Large intestine (tissue), 12 donors: ENCODE measurements around the gene NCKAP5. TPM values are rescaled to one million over a fixed set of nuclear protein-coding genes. Genes with fewer than 3 reads are reported as not detected.

Experiments used
- DNase-seq, 2 donors: peaks; one replicate each; pipeline versions ENCODE4 v3.0.0 to v3.0.0-alpha.2; 2013
- H3K27ac ChIP-seq: one replicate; pipeline ENCODE4 v1.5.1; 2013; ENCODE audit warnings: low read length
- H3K27me3 ChIP-seq: 2 replicates; pipeline ENCODE4 v1.6.1; 2013; ENCODE audit warnings: low read length; ENCODE audit not compliant: control insufficient read depth, insufficient read depth
- H3K36me3 ChIP-seq: 2 replicates; pipeline ENCODE4 v1.6.1; 2013; ENCODE audit warnings: low read length; ENCODE audit not compliant: control insufficient read depth, insufficient read depth
- H3K4me1 ChIP-seq: one replicate; pipeline ENCODE4 v1.6.1; 2013; ENCODE audit warnings: low read length; ENCODE audit not compliant: control insufficient read depth, insufficient read depth
- H3K4me3 ChIP-seq: one replicate; pipeline ENCODE4 v1.5.1; 2013; ENCODE audit warnings: low read length
- H3K9me3 ChIP-seq: one replicate; pipeline ENCODE4 v1.6.1; 2013; ENCODE audit warnings: mild to moderate bottlenecking, low read depth, low read length, moderate library complexity; ENCODE audit not compliant: control insufficient read depth
- WGBS: methylation state at CpG from one replicate; pipeline ENCODE4 v1.1.5; 2013; ENCODE audit warnings: low lambda C conversion rate; ENCODE audit not compliant: insufficient coverage; 5-methylcytosine and 5-hydroxymethylcytosine counted together
- long read RNA-seq, 11 donors: transcript quantifications; one replicate each; lab custom pipeline, GENCODE V29; 2026
- polyA plus RNA-seq: library from polyadenylated mRNA; unstranded; fragments of 120-200 nt; gene quantifications from one replicate; pipeline ENCODE4 v1.2.1, GENCODE V29; 2013

The NCKAP5 gene
- polyA plus RNA-seq: 4.3 TPM
- long read RNA-seq, donor 1: 0 reads
- long read RNA-seq, donor 2: 0 reads
- long read RNA-seq, donor 3: 0 reads
- long read RNA-seq, donor 4: 0 reads
- long read RNA-seq, donor 5: 0 reads
- long read RNA-seq, donor 6: 0 reads
- long read RNA-seq, donor 7: 0 reads
- long read RNA-seq, donor 8: 0 reads
- long read RNA-seq, donor 9: 0 reads
- long read RNA-seq, donor 10: 0 reads
- long read RNA-seq, donor 11: 0 reads

GRCh38 chr2:133568172-133568571, at the start of gene NCKAP5:
Gene NCKAP5 (minus strand): TSS chr2:133568463. CDS start chr2:133517526, 50,937 bp downstream.
- Histone ChIP-seq H3K4me1 (peaks cover 17% of the 10 kb centered on the region), H3K9me3 (no peaks in the 10 kb centered on the region), H3K36me3 (no peaks in the 10 kb centered on the region), H3K27me3 (no peaks in the 10 kb centered on the region), H3K27ac (peak within 1 kb of the TSS; percentile 66), H3K4me3 (peak within 1 kb of the TSS; percentile 30)
- WGBS: no CpG with 5 or more reads among the region's 12 CpGs
- DNase-seq: peak; percentile 86 to 94

- H3K27ac ChIP-seq: no peak overlapping the region
- H3K36me3 ChIP-seq: no peaks in the 10 kb centered on the region
- DNase-seq: no peak
- no peaks in the 10 kb centered on the region for H3K4me1 ChIP-seq
- no peaks in the 10 kb centered on the region for H3K9me3 ChIP-seq
- no peak overlapping the region for H3K4me3 ChIP-seq
- H3K27me3 ChIP-seq: peaks cover 2% of the 10 kb centered on the region
These were observed 41.4 kb upstream of the NCKAP5 start for GRCh38 chr2:133609664-133610063.

- no peak overlapping the region for H3K4me3 ChIP-seq
- H3K36me3 ChIP-seq: no peaks in the 10 kb centered on the region
- H3K9me3 ChIP-seq: no peaks in the 10 kb centered on the region
- no peak overlapping the region for H3K27ac ChIP-seq
- H3K27me3 ChIP-seq: peaks cover 5% of the 10 kb centered on the region
- no CpG with 5 or more reads among the region's 1 CpG for WGBS
- H3K4me1 ChIP-seq: no peaks in the 10 kb centered on the region
- DNase-seq: no peak
These were observed 40.0 kb upstream of the NCKAP5 start for GRCh38 chr2:133608291-133608690.

DNA sequence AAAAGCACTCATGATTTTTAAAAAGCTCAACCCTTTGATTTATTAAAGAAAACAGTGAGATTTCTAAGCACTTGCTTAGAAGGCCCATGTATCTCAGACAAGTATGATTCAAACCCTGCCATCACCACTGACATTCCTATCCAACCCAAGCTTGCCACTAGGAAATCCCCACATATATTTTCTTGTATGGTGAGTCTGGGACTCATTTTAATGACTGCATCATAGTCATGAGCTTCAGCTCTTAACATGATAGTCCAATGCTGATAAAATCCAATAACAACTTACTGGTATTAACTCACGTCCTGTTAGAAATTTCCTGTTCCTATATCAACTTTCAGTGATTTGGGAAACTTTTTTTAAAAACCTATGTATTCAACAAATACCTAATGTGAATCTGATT, 39.4 kb upstream of the NCKAP5 start:
- Histone ChIP-seq H3K4me3 (no peak overlapping the region), H3K4me1 (no peaks in the 10 kb centered on the region), H3K27ac (no peak overlapping the region), H3K36me3 (no peaks in the 10 kb centered on the region), H3K9me3 (no peaks in the 10 kb centered on the region), H3K27me3 (peaks cover 5% of the 10 kb centered on the region)
- WGBS: 80% methylated on average over 1 of the region's 1 CpG
- DNase-seq: no peak

- DNase-seq: no peak
- WGBS: no CpG with 5 or more reads among the region's 1 CpG
These were observed 38.4 kb upstream of the NCKAP5 start for GRCh38 chr2:133606616-133607015.

GRCh38 chr2:133605766-133606137, 37.5 kb upstream of the NCKAP5 start:
- H3K36me3 ChIP-seq: no peaks in the 10 kb centered on the region
- H3K27me3 ChIP-seq: peaks cover 5% of the 10 kb centered on the region
- no peak overlapping the region for H3K4me3 ChIP-seq
- WGBS: 89% methylated on average over 1 of the region's 1 CpG
- DNase-seq: no peak
- no peaks in the 10 kb centered on the region for H3K4me1 ChIP-seq
- H3K9me3 ChIP-seq: no peaks in the 10 kb centered on the region
- no peak overlapping the region for H3K27ac ChIP-seq

More at GRCh38 chr2:133606616-133607015, 38.4 kb upstream of the NCKAP5 start:
- Histone ChIP-seq H3K4me3 (no peak overlapping the region), H3K27me3 (peaks cover 5% of the 10 kb centered on the region), H3K9me3 (no peaks in the 10 kb centered on the region), H3K36me3 (no peaks in the 10 kb centered on the region), H3K27ac (no peak overlapping the region), H3K4me1 (no peaks in the 10 kb centered on the region)

DNA sequence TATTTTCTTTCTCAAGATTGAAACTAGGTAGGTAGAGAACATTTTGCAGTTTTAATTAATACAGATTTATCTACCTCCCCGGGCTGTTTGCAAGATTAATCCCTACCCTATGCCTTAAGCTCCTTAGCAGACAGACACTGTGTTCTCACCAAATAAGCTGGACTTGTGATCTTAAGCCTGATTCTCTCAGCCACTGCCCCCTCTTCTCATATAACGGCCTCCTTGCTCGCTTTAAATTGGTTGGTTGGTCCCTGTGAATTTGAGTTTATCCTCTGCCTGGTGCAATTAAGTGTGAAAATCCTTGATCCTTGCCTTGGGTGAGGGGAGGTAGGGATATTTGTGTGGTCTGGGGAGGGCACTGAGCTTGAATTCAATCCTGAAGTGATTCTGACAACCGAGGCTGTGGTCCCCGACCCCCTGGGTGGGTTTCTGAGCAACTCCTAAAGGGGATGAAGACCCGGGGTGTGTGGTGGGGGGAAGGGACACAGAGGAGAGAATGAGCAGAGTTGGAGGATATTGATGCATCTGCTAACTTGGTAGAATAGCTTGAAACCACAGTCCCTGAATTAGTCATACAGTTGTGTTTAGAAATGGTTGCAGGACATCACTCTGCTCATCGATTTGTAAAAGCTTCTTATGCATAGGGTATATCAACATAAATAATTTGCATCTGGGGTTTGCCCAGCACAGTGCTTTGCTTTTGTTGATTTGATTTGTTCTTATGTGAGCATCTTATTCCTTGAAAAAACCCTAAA, 36.9 kb upstream of the NCKAP5 start:
- Histone ChIP-seq H3K27ac (no peak overlapping the region), H3K4me3 (no peak overlapping the region), H3K9me3 (no peaks in the 10 kb centered on the region), H3K27me3 (peaks cover 5% of the 10 kb centered on the region), H3K4me1 (no peaks in the 10 kb centered on the region), H3K36me3 (no peaks in the 10 kb centered on the region)
- WGBS: no CpG with 5 or more reads among the region's 7 CpGs
- DNase-seq: no peak

GRCh38 chr2:133603109-133603508, 34.8 kb upstream of the NCKAP5 start:
- Histone ChIP-seq H3K9me3 (no peaks in the 10 kb centered on the region), H3K27me3 (peaks cover 5% of the 10 kb centered on the region), H3K4me1 (no peaks in the 10 kb centered on the region), H3K4me3 (no peak overlapping the region), H3K27ac (no peak overlapping the region), H3K36me3 (no peaks in the 10 kb centered on the region)
- 53% methylated on average over 3 of the region's 10 CpGs for WGBS
- no peak for DNase-seq

- no CpG with 5 or more reads among the region's 4 CpGs for WGBS
- Histone ChIP-seq H3K9me3 (no peaks in the 10 kb centered on the region), H3K36me3 (no peaks in the 10 kb centered on the region), H3K27me3 (peaks cover 5% of the 10 kb centered on the region), H3K4me1 (no peaks in the 10 kb centered on the region), H3K4me3 (no peak overlapping the region), H3K27ac (no peak overlapping the region)
- peak; percentile 9 to 10 for DNase-seq
These were observed 34.3 kb upstream of the NCKAP5 start for GRCh38 chr2:133602538-133602937.

- H3K9me3 ChIP-seq: no peaks in the 10 kb centered on the region
- no peaks in the 10 kb centered on the region for H3K36me3 ChIP-seq
- peaks cover 3% of the 10 kb centered on the region for H3K27me3 ChIP-seq
- no CpG with 5 or more reads among the region's 13 CpGs for WGBS
- H3K4me3 ChIP-seq: no peak overlapping the region
- no peak overlapping the region for H3K27ac ChIP-seq
- no peaks in the 10 kb centered on the region for H3K4me1 ChIP-seq
- no peak for DNase-seq
These were observed 32.1 kb upstream of the NCKAP5 start for GRCh38 chr2:133600266-133600928.
